Lower leg skin (tissue), 4 donors: ENCODE data around the gene P2RX2. TPM values are rescaled to one million over a fixed set of nuclear protein-coding genes. Genes with fewer than 3 reads are reported as not detected.

Source experiments
- DNase-seq, 2 donors: peaks; one replicate each; pipeline ENCODE4 v3.0.0-alpha.2; 2019; ENCODE audit warnings: low spot score in 2 of 2
- H3K4me3 ChIP-seq: fragments of 200-600 bp; sonication (generic); 2 replicates; pipeline ENCODE4 v1.5.1; 2017; ENCODE audit warnings: mild to moderate bottlenecking, low read depth; ENCODE audit not compliant: poor library complexity, severe bottlenecking
- POLR2A ChIP-seq, 2 donors: fragments of 450-650 bp; IDR thresholded peaks; one replicate each; pipeline ENCODE4 v1.6.1; 2016 to 2017; ENCODE audit warnings: antibody characterized with exemption in 2 of 2, mild to moderate bottlenecking in 1 of 2, moderate library complexity in 1 of 2
- WGBS, 2 donors: methylation state at CpG; one replicate each; pipeline ENCODE4 v1.1.5; 2018; 5-methylcytosine and 5-hydroxymethylcytosine counted together
- intact Hi-C: fragments of 100-400 bp; cut with DNase I; formaldehyde crosslinking; loops from one replicate; pipeline ENCODE4 v1.15.0; 2023; ENCODE audit warnings: low total_unique reads
- total RNA-seq, 4 donors: library from RNA; depleted of rRNA; stranded (reverse); fragments of >200 nt; gene quantifications; one replicate each; pipeline ENCODE4 v1.1.0, GENCODE V29; 2016
- TF ChIP-seq, protein P1 (sequence below), 3 donors: fragments of 450-650 bp; IDR thresholded peaks; one replicate each; pipeline ENCODE4 v1.5.1; 2016; ENCODE audit warnings: antibody characterized with exemption in 3 of 3, mild to moderate bottlenecking in 3 of 3, moderate library complexity in 2 of 3

The P2RX2 gene
- total RNA-seq, 4 donors from 2014 or later = not detected

DNA sequence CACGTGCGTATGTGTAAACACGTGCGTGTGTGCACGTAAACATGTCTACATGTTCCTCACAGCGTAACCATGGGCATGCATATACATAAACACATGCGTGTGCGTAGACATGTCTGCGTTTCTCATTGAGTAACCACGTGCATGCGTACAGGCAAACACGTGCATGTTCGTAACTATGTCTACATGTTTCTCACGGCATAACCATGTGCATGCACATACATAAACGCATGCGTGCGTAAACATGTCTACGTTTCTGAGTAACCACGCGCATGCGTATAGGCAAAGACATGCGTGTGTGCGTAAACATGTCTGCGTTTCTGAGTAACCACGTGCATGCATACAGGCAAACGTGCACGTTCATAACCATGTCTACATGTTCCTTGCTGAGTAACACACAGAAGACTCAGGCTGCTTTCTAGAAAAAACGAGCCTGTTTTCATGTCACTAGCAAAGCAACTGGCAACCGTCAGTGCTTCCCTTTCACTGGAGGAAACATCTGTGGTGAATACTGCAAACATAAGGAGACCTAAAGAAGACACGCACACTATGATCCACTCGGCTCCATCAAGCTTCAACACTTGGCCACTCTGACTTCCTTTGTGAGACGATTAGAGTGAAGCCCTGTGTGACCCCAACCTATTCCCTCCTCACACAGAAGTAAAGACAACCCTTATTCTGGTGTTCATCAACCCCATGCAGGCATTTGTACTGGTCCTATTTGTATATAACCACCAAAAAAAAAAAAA lies 39.7 kb downstream of the P2RX2 start:
- intact Hi-C loops = no loop called here
- DNase-seq = no peak
- WGBS, 2 donors = 88 to 90% methylated on average over 32 of the region's 32 CpGs
- TF ChIP-seq, protein P1, sequence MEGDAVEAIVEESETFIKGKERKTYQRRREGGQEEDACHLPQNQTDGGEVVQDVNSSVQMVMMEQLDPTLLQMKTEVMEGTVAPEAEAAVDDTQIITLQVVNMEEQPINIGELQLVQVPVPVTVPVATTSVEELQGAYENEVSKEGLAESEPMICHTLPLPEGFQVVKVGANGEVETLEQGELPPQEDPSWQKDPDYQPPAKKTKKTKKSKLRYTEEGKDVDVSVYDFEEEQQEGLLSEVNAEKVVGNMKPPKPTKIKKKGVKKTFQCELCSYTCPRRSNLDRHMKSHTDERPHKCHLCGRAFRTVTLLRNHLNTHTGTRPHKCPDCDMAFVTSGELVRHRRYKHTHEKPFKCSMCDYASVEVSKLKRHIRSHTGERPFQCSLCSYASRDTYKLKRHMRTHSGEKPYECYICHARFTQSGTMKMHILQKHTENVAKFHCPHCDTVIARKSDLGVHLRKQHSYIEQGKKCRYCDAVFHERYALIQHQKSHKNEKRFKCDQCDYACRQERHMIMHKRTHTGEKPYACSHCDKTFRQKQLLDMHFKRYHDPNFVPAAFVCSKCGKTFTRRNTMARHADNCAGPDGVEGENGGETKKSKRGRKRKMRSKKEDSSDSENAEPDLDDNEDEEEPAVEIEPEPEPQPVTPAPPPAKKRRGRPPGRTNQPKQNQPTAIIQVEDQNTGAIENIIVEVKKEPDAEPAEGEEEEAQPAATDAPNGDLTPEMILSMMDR (IDR thresholded peaks at IDR 0.05) = no peak
- TF ChIP-seq POLR2A (IDR thresholded peaks at IDR 0.05) = no peak
- no peak overlapping the region for H3K4me3 ChIP-seq

DNA sequence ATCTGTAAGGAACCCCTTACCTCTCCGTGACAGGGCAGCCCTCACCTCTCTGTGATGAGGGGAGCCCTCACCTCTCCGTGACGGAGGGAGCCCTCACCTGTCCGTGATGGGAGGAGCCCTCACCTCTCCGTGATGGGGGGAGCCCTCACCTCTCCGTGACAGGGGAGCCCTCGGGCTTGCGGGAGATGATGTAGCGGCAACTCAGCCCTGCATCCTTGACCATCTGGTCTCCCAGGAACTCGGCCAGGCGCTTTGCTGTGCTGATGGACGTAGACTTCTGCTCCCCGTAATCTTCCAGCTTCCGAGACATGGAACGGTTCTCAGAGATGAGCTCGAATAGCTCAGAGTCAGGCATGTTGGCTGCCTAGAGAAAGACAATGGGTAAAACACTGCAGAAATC lies 40.6 kb downstream of the P2RX2 start:
- TF ChIP-seq POLR2A (IDR thresholded peaks at IDR 0.05) = no peak
- TF ChIP-seq, protein P1 (IDR thresholded peaks at IDR 0.05) = no peak
- WGBS, 2 donors = 92 to 95% methylated on average over 16 of the region's 16 CpGs
- no peak for DNase-seq
- H3K4me3 ChIP-seq = no peak overlapping the region
- intact Hi-C loops = no loop called here

DNA sequence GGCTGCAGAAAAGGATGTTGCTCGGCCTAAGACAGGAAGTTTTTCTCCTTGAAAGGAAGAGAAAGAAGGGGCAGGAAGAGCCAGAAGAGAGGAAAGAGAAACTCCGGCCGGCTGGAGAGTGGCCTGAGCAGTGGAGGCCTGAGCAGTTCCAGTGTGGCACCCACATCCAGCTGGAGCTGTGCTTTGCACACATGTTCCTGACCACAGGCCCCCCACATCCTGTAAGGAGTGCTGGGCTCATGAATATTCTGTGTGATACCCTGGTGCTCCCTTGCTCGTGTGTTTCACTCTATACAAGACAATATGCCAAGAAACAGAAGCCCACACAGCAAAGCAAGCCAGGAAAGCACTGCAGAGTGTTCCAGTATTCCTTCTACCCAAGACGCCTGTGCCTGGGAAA lies 41.5 kb downstream of the P2RX2 start:
- H3K4me3 ChIP-seq = no peak overlapping the region
- DNase-seq = no peak
- intact Hi-C loops = no loop called here
- TF ChIP-seq POLR2A (IDR thresholded peaks at IDR 0.05) = no peak
- TF ChIP-seq, protein P1 (IDR thresholded peaks at IDR 0.05) = no peak
- 76 to 90% methylated on average over 5 of the region's 5 CpGs for WGBS, 2 donors

DNA sequence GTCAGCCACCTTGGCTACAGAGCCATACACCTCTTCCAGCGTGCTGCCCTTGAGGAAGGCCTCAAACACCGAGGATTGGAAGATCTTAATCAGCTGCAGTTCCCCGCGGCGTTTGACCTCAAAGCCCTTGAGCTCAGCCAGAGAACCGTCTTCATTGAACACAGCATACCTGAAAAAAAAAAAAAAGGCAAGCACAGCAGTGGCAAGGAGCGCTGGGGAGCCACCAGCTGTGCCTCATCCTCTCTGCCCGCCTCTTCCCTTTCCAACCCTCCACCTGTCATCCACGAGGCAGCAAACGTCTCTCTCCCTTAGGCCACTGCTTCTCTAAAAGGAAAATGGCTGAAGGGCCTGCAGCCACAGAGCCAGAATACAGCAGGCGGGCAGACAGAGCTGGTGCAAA lies 42.4 kb downstream of the P2RX2 start:
- 87 to 88% methylated on average over 11 of the region's 11 CpGs for WGBS, 2 donors
- intact Hi-C loops = no loop called here
- DNase-seq = no peak
- TF ChIP-seq POLR2A (IDR thresholded peaks at IDR 0.05) = no peak
- TF ChIP-seq, protein P1 (IDR thresholded peaks at IDR 0.05) = no peak
- H3K4me3 ChIP-seq = no peak overlapping the region

DNA sequence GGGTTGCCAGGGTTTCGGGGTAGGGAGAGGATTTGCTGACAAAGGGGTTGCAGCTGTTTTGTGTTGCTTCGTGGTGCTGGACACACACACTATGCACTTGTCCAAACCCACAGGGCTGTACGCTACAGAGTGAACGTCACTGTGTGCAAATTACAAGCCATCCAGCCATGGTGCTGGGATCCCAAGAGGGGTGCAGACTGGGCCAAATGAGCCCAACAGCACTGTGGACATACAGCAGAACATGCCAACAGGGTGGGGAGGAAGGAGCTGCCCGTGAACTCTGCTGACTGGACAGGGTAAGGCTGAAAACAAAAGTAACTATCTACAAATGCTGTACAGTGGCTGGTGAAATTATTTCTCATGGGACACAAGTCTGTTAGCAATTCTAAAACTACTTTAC lies 43.4 kb downstream of the P2RX2 start:
- TF ChIP-seq, protein P1 (IDR thresholded peaks at IDR 0.05) = no peak
- no peak for TF ChIP-seq POLR2A (IDR thresholded peaks at IDR 0.05)
- H3K4me3 ChIP-seq = no peak overlapping the region
- 74 to 86% methylated on average over 5 of the region's 5 CpGs for WGBS, 2 donors
- no peak for DNase-seq
- intact Hi-C loops = no loop called here
